Fibroblast of lung (primary cell): ENCODE results near the gene DET1.

Experiments used
- CTCF ChIP-seq, 2 donors: IDR thresholded peaks in 1 of 2; conservative IDR thresholded peaks in 1 of 2; 1 replicate in 1 of 2; 2 replicates in 1 of 2; pipeline ENCODE4 v1.5.1; 2011 to 2012; ENCODE audit warnings: low read length in 2 of 2, control low read depth in 1 of 2, inconsistent platforms in 1 of 2, low read depth in 1 of 2, mild to moderate bottlenecking in 1 of 2
- EZH2 ChIP-seq: IDR thresholded peaks from 2 replicates; pipeline ENCODE4 v1.5.1; 2012; ENCODE audit warnings: low read length, control low read depth, mild to moderate bottlenecking; ENCODE audit errors: missing control alignments

GRCh38 chr15:88535100-88535499 lies 11.4 kb downstream of the DET1 start:
- TF ChIP-seq CTCF (conservative IDR thresholded peaks at IDR 0.05 in 1 of 2, IDR thresholded peaks at IDR 0.05 in 1 of 2; ENCODE audit: low read depth in 1 of 2, low read length in 2 of 2) (no peak), EZH2 (no peak)
